ENCODE data around the gene IL18. TPM values are rescaled to one million over a fixed set of nuclear protein-coding genes. Genes with fewer than 3 reads are reported as not detected.

Gene IL18
- total and polyA plus RNA-seq, 2 of the 8 experiments (the other 6 are each of a cell fraction or from before 2014, with no cell fraction given), result 0.29 to 0.84 TPM

DNA sequence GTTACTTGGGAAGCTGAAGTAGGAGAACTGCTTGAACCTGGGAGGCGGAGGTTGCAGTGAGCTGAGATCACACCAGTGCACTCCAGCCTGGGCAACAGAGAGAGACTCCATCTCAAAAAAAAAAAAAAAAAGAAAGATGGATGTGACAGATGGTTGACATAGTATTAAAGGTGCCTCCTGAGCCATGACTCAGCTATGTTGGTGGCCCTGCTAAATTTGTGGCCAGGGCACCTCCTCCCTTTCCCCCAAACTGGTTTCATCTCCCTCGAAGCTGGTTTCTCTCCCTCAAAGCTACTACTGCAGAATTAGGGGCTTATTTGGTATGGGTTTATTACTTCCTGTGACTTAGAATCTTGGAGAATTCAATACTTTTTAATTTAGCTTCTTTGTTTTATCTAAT, 45.7 kb downstream of the IL18 start:
- Histone ChIP-seq H3K14ac (ENCODE audit: insufficient read length) (no peak overlapping the region), H3K9me3 (ENCODE audit: insufficient read depth in 2 of 2, low read depth in 1 of 2, low read length in 1 of 2) (no peaks in the 10 kb centered on the region), H3K79me2 (ENCODE audit: control insufficient read depth in 1 of 2, insufficient read depth in 2 of 2, low read length in 2 of 2) (no peaks in the 10 kb centered on the region), H3K23me2 (ENCODE audit: low read depth, low read length) (no peaks in the 10 kb centered on the region), H2BK15ac (ENCODE audit: low read length) (no peak overlapping the region), H3K4ac (replicated peaks; ENCODE audit: insufficient read length, low read depth, low read length) (no peak overlapping the region), H3K23ac (ENCODE audit: insufficient read length) (no peak overlapping the region), H3K27ac (ENCODE audit: low read depth, low read length) (no peak overlapping the region), H3K56ac (replicated peaks; ENCODE audit: insufficient read length, low read depth, low read length) (no peak overlapping the region), H3K79me1 (ENCODE audit: low read depth, low read length) (no peaks in the 10 kb centered on the region), H3K9ac (replicated peaks in 1 of 4; ENCODE audit: extremely low read depth in 1 of 4, low read depth in 3 of 4, low read length in 3 of 4) (no peak overlapping the region), H4K5ac (ENCODE audit: insufficient read length, low read depth, low read length) (no peak overlapping the region), H4K20me1 (replicated peaks in 1 of 2; ENCODE audit: control insufficient read depth in 1 of 2, insufficient read depth in 2 of 2, low read length in 2 of 2) (no peaks in the 10 kb centered on the region), H2AFZ (ENCODE audit: low read length) (no peak overlapping the region), H3K4me2 (ENCODE audit: insufficient read depth in 1 of 2, low read depth in 2 of 2, low read length in 2 of 2) (no peak overlapping the region), H2BK20ac (ENCODE audit: low read length) (no peak overlapping the region), H3K18ac (ENCODE audit: extremely low read depth, low read length) (no peak overlapping the region), H4K91ac (replicated peaks; ENCODE audit: insufficient read length, low read length) (no peak overlapping the region), H3K4me1 (replicated peaks in 1 of 4; ENCODE audit: control insufficient read depth in 3 of 4, insufficient read depth in 4 of 4, low read length in 3 of 4) (no peaks in the 10 kb centered on the region), H3K27me3 (replicated peaks in 1 of 4; ENCODE audit: control insufficient read depth in 3 of 4, extremely low read depth in 1 of 4, insufficient read depth in 3 of 4, low read length in 3 of 4) (no peaks in the 10 kb centered on the region), H2BK12ac (ENCODE audit: low read depth, low read length) (no peak overlapping the region), H3K4me3 (ENCODE audit: extremely low read depth in 1 of 4, insufficient read depth in 2 of 4, low read depth in 3 of 4, low read length in 4 of 4) (no peak overlapping the region), H2BK120ac (replicated peaks; ENCODE audit: low read depth, low read length) (no peak overlapping the region), H3K36me3 (ENCODE audit: control insufficient read depth in 2 of 4, insufficient read depth in 4 of 4, low read length in 3 of 4) (no peaks in the 10 kb centered on the region), H2BK5ac (ENCODE audit: low read depth, low read length) (no peak overlapping the region), H4K8ac (ENCODE audit: extremely low read depth, insufficient read depth, low read length) (no peak overlapping the region), H2AK5ac (ENCODE audit: low read depth, low read length) (no peak overlapping the region)
- WGBS, 2 experiments (ENCODE audit: extremely low coverage in 1 of 2, insufficient coverage in 1 of 2, insufficient read length in 1 of 2, insufficient replicate concordance in 2 of 2, low coverage in 1 of 2, low lambda C conversion rate in 2 of 2, missing lambda C conversion rate in 1 of 2), result 81% methylated on average over 2 of the region's 2 CpGs; no CpG with 5 or more reads in 1 of the 2 experiments
- POLR2A ChIA-PET (ENCODE audit: partially characterized antibody), result no interaction called here
- CTCF ChIA-PET (ENCODE audit: partially characterized antibody), result interaction anchor here (0.5 to 9.3 kb wide), 2 partner anchors 16 to 163 kb away, joined by 3 to 104 read pairs; no protein-coding TSS in a partner anchor
- DNase-seq (ENCODE audit: low read depth in 1 of 2, low spot score in 2 of 2), result no peak
- TF ChIP-seq, protein P1, sequence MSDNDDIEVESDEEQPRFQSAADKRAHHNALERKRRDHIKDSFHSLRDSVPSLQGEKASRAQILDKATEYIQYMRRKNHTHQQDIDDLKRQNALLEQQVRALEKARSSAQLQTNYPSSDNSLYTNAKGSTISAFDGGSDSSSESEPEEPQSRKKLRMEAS (IDR thresholded peaks at IDR 0.05), result no peak
- TF ChIP-seq KDM1A (IDR thresholded peaks at IDR 0.05; ENCODE audit: borderline replicate concordance, low read length) (no peak), SP4 (IDR thresholded peaks at IDR 0.05; ENCODE audit: low read length) (no peak), EGR1 (IDR thresholded peaks at IDR 0.05; ENCODE audit: borderline replicate concordance, low read depth, low read length) (no peak), KDM4A (IDR thresholded peaks at IDR 0.05; ENCODE audit: low read depth, low read length, severe bottlenecking) (no peak), MAFK (IDR thresholded peaks at IDR 0.05; ENCODE audit: low read depth, low read length) (no peak), SRF (IDR thresholded peaks at IDR 0.05; ENCODE audit: low read depth, low read length) (no peak), NANOG (IDR thresholded peaks at IDR 0.05; ENCODE audit: insufficient read depth, low read depth, low read length, poor library complexity, severe bottlenecking) (no peak), POLR2A (IDR thresholded peaks at IDR 0.05; ENCODE audit: control extremely low read depth in 1 of 2, low read depth in 2 of 2, low read length in 2 of 2) (no peak), SIX5 (IDR thresholded peaks at IDR 0.05; ENCODE audit: low read depth, low read length) (no peak), JUN (IDR thresholded peaks at IDR 0.05; ENCODE audit: low read depth, low read length) (no peak), CHD1 (IDR thresholded peaks at IDR 0.05; ENCODE audit: low read depth, low read length) (no peak), ZNF274 (IDR thresholded peaks at IDR 0.05; ENCODE audit: borderline replicate concordance, extremely low read depth, low read length) (no peak)
- no peak for FAIRE-seq

Measured in H1 (cell line).